ENCODE results near the gene PPARG. TPM values are rescaled to one million over a fixed set of nuclear protein-coding genes. Genes with fewer than 3 reads are reported as not detected.

The PPARG gene
- total and polyA plus RNA-seq, 2 donors (not counting 3 experiments of a cell fraction or from before 2014, with no cell fraction given): 0.15 to 1.3 TPM

GRCh38 chr3:12372741-12373280 is 83.9 kb downstream of the PPARG start:
- no peaks in the 10 kb centered on the region for H4K20me1 ChIP-seq (replicated peaks; ENCODE audit: control insufficient read depth, extremely low read depth, insufficient read depth, low read length)
- no peak overlapping the region for H3K4me2 ChIP-seq (ENCODE audit: insufficient read depth, low read length)
- H3K79me2 ChIP-seq (ENCODE audit: control insufficient read depth, insufficient read depth, low read length): no peaks in the 10 kb centered on the region
- CTCF ChIA-PET: interaction anchor here (1.3 kb wide), 1 partner anchor 107 kb away, joined by 3 read pairs; no protein-coding TSS in a partner anchor
- no peak for DNase-seq (ENCODE audit: low read depth, low spot score)
- dilution Hi-C loops (cut with MboI; ENCODE audit: extremely low pct_ligation_motif_present, low sequenced_read_pairs) (no loop called here), intact Hi-C loops (cut with micrococcal nuclease) (loop anchor here (2.0 kb wide), 1 partner anchor 16 kb away; no protein-coding TSS in a partner anchor)
- H3K9me1 ChIP-seq (replicated peaks; ENCODE audit: control insufficient read depth, extremely low read depth, insufficient read depth, low read length): no peaks in the 10 kb centered on the region
- BruUV-seq (replicated peaks): no TSS peak
- H3K9me3 ChIP-seq (replicated peaks; ENCODE audit: control insufficient read depth, insufficient read depth, low read length): no peaks in the 10 kb centered on the region
- no peaks in the 10 kb centered on the region for H3K36me3 ChIP-seq (ENCODE audit: control insufficient read depth in 2 of 2, extremely low read depth in 1 of 2, insufficient read depth in 2 of 2, low read length in 2 of 2)
- no peak overlapping the region for H3K4me3 ChIP-seq (replicated peaks in 1 of 3; ENCODE audit: insufficient read depth in 1 of 3, low read depth in 1 of 3, low read length in 3 of 3)
- H3K27me3 ChIP-seq (ENCODE audit: control insufficient read depth in 2 of 2, insufficient read depth in 2 of 2, low read length in 2 of 2): peaks cover 0 to 4% of the 10 kb centered on the region in 2 experiments
- no peak overlapping the region for H3K27ac ChIP-seq (ENCODE audit: insufficient read depth, low read depth, low read length)
- no peaks in the 10 kb centered on the region for H3K4me1 ChIP-seq (ENCODE audit: control insufficient read depth, extremely low read depth, insufficient read depth, low read length)
- POLR2A ChIA-PET: no interaction called here
- H3K9ac ChIP-seq (replicated peaks; ENCODE audit: extremely low read depth, insufficient read depth, low read length): no peak overlapping the region
- TF ChIP-seq FOS (IDR thresholded peaks at IDR 0.05; ENCODE audit: borderline replicate concordance, insufficient read depth, low read length): no peak
- no peak for TF ChIP-seq POLR2A (IDR thresholded peaks at IDR 0.05; ENCODE audit: low read depth, low read length)
- TF ChIP-seq CTCF (IDR thresholded peaks at IDR 0.05; ENCODE audit: extremely low read depth in 1 of 2, insufficient read depth in 1 of 2, low read depth in 1 of 2, low read length in 2 of 2): no peak
- no peak for TF ChIP-seq JUN (IDR thresholded peaks at IDR 0.05; ENCODE audit: borderline replicate concordance, insufficient read depth, insufficient read length, low read depth)
- no peak for TF ChIP-seq EZH2 (IDR thresholded peaks at IDR 0.05; ENCODE audit: borderline replicate concordance, low read depth, low read length, severe bottlenecking)
- no peak for TF ChIP-seq GATA2 (IDR thresholded peaks at IDR 0.05; ENCODE audit: insufficient read depth, insufficient read length, low read depth, low read length)
- TF ChIP-seq POLR2AphosphoS5 (IDR thresholded peaks at IDR 0.05; ENCODE audit: insufficient read depth, low read depth, low read length): no peak
- TF ChIP-seq, protein P1, sequence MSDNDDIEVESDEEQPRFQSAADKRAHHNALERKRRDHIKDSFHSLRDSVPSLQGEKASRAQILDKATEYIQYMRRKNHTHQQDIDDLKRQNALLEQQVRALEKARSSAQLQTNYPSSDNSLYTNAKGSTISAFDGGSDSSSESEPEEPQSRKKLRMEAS (IDR thresholded peaks at IDR 0.05; ENCODE audit: insufficient read depth, insufficient read length): no peak
- no peak for TF ChIP-seq MYC (IDR thresholded peaks at IDR 0.05; ENCODE audit: low read depth, low read length)
- no peak overlapping the region for H2AFZ ChIP-seq (ENCODE audit: low read depth, low read length)
- no peak for FAIRE-seq

Measured in endothelial cell of umbilical vein (primary cell).